Measurements from ENCODE around the gene DPEP2NB. TPM values are rescaled to one million over a fixed set of nuclear protein-coding genes. Genes with fewer than 3 reads are reported as not detected.

Gene DPEP2NB
- total and polyA plus RNA-seq, 4 donors, result not detected

DNA sequence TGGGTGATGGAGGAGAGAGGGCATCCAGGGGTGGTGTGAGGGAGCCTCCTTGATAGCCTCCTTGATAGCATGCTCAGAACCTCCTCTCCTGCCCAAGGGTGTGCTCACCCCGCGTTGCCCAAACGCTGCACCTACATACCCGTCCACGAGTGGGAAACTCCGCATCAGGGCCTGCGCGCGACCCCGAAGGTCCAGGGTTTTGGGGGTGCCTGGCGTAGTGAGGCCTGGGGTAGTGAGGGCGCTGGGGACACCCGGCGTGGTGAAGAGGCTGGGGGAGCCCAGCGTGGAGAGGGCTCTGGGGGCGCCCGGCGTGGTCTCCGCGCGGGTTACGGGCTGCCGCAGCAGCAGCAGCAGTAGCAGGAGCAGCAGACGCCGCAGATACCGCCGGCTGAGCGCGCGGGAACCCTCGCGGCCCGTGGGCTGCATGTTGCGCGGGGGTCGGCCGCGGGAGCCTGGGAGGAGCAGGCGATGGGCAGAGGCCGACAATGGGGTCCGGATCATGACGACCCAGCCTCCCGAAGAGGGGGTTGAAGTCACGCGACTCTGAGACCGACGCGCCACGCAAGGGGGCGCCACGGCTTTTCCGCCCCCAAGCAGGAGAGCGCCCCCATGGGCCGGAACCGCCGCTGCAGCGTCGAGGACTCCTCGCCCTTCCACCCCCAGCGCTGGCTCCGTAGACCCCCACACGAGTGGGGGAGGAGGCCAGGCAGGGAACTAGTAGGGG, 35.6 kb downstream of the DPEP2NB start, which contains the start of gene DPEP3:
TSS of gene DPEP3 (minus strand) at position 545 of the 724 bp plus-strand sequence. CDS start at position 426, 119 bp downstream.
- H3K4me3 ChIP-seq (ENCODE audit: low read depth in 1 of 3, low read length in 3 of 3), result no peak within 1 kb of the TSS
- no peak for DNase-seq (ENCODE audit: low spot score)

DNA sequence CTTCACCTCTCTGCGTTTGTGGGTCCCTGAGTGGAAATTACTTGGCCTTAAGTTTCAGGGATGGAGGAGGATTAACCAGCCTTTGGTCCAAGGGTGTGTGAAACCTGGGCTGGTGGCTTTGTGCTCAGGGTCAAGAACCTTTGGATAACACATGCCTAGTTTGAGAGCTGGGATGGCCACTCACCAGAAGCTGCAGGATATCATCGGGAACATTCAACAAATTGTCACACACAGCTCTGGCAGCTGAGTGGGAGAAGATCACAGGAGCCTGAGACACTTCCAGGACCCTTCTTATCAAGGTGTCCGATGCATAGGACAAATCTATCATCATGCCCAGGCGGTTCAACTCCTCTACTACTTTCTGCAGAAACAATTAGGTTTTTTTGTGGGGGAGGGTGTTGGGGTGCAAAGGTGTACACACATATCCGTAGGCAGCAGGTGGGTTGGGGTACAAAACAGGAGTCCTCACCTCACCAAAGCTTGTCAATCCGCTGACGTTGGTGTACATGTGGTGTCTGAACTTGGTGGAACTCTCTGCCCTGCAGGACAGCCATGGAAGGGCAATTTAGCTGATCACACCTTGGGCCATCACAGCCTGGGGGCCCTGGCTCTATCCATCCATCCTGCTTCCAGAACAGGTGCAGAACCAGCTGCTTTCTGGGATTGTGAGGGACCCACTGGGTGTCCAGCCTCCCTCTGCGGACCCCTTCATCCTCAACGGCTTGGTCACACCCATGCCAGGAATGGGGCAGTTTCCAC, 38.1 kb downstream of the DPEP2NB start:
- H3K4me3 ChIP-seq (ENCODE audit: low read depth in 1 of 3, low read length in 3 of 3), result no peak overlapping the region
- 84% methylated on average over 9 of the region's 9 CpGs for WGBS
- H3K27ac ChIP-seq (ENCODE audit: low read depth in 1 of 2, low read length in 2 of 2), result no peak overlapping the region
- H3K36me3 ChIP-seq (ENCODE audit: control insufficient read depth in 4 of 4, insufficient read depth in 3 of 4, low read depth in 1 of 4, low read length in 3 of 4), result no peaks in the 10 kb centered on the region
- H3K9ac ChIP-seq (ENCODE audit: low read depth in 1 of 2, low read length in 2 of 2), result no peak overlapping the region
- no peaks in the 10 kb centered on the region for H3K4me1 ChIP-seq (ENCODE audit: control insufficient read depth in 4 of 4, insufficient read depth in 4 of 4, low read length in 3 of 4)
- DNase-seq (ENCODE audit: low spot score), result no peak
- no peaks in the 10 kb centered on the region for H3K9me3 ChIP-seq (ENCODE audit: control insufficient read depth in 4 of 4, low read length in 3 of 4)
- TF ChIP-seq FOXA1 (IDR thresholded peaks at IDR 0.05), result no peak
- TF ChIP-seq, protein P1, sequence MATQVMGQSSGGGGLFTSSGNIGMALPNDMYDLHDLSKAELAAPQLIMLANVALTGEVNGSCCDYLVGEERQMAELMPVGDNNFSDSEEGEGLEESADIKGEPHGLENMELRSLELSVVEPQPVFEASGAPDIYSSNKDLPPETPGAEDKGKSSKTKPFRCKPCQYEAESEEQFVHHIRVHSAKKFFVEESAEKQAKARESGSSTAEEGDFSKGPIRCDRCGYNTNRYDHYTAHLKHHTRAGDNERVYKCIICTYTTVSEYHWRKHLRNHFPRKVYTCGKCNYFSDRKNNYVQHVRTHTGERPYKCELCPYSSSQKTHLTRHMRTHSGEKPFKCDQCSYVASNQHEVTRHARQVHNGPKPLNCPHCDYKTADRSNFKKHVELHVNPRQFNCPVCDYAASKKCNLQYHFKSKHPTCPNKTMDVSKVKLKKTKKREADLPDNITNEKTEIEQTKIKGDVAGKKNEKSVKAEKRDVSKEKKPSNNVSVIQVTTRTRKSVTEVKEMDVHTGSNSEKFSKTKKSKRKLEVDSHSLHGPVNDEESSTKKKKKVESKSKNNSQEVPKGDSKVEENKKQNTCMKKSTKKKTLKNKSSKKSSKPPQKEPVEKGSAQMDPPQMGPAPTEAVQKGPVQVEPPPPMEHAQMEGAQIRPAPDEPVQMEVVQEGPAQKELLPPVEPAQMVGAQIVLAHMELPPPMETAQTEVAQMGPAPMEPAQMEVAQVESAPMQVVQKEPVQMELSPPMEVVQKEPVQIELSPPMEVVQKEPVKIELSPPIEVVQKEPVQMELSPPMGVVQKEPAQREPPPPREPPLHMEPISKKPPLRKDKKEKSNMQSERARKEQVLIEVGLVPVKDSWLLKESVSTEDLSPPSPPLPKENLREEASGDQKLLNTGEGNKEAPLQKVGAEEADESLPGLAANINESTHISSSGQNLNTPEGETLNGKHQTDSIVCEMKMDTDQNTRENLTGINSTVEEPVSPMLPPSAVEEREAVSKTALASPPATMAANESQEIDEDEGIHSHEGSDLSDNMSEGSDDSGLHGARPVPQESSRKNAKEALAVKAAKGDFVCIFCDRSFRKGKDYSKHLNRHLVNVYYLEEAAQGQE (IDR thresholded peaks at IDR 0.05), result no peak
- TF ChIP-seq FOXA2 (IDR thresholded peaks at IDR 0.05), result no peak
- no peak for TF ChIP-seq GABPA (IDR thresholded peaks at IDR 0.05 in 1 of 2, conservative IDR thresholded peaks at IDR 0.05 in 1 of 2)
- no peak for TF ChIP-seq HNF4G (IDR thresholded peaks at IDR 0.05)
- no peak for TF ChIP-seq SP1 (IDR thresholded peaks at IDR 0.05)
- TF ChIP-seq, protein P2, sequence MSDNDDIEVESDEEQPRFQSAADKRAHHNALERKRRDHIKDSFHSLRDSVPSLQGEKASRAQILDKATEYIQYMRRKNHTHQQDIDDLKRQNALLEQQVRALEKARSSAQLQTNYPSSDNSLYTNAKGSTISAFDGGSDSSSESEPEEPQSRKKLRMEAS (IDR thresholded peaks at IDR 0.05), result no peak
- TF ChIP-seq, protein P3, sequence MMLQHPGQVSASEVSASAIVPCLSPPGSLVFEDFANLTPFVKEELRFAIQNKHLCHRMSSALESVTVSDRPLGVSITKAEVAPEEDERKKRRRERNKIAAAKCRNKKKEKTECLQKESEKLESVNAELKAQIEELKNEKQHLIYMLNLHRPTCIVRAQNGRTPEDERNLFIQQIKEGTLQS (IDR thresholded peaks at IDR 0.05), result no peak
- TF ChIP-seq, protein P4, sequence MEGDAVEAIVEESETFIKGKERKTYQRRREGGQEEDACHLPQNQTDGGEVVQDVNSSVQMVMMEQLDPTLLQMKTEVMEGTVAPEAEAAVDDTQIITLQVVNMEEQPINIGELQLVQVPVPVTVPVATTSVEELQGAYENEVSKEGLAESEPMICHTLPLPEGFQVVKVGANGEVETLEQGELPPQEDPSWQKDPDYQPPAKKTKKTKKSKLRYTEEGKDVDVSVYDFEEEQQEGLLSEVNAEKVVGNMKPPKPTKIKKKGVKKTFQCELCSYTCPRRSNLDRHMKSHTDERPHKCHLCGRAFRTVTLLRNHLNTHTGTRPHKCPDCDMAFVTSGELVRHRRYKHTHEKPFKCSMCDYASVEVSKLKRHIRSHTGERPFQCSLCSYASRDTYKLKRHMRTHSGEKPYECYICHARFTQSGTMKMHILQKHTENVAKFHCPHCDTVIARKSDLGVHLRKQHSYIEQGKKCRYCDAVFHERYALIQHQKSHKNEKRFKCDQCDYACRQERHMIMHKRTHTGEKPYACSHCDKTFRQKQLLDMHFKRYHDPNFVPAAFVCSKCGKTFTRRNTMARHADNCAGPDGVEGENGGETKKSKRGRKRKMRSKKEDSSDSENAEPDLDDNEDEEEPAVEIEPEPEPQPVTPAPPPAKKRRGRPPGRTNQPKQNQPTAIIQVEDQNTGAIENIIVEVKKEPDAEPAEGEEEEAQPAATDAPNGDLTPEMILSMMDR (IDR thresholded peaks at IDR 0.05; ENCODE audit: low read depth, low read length, missing input control), result no peak
- H3K27me3 ChIP-seq (ENCODE audit: control insufficient read depth in 4 of 4, insufficient read depth in 4 of 4, low read length in 3 of 4), result no peaks in the 10 kb centered on the region

More for the DNA sequence above, 35.6 kb downstream of the DPEP2NB start, which contains the start of gene DPEP3:
- Histone ChIP-seq H3K9ac (ENCODE audit: low read depth in 1 of 2, low read length in 2 of 2) (no peak within 1 kb of the TSS), H3K36me3 (ENCODE audit: control insufficient read depth in 4 of 4, insufficient read depth in 3 of 4, low read depth in 1 of 4, low read length in 3 of 4) (no peaks in the 10 kb centered on the region), H3K4me1 (ENCODE audit: control insufficient read depth in 4 of 4, insufficient read depth in 4 of 4, low read length in 3 of 4) (no peaks in the 10 kb centered on the region), H3K9me3 (ENCODE audit: control insufficient read depth in 4 of 4, low read length in 3 of 4) (no peaks in the 10 kb centered on the region), H3K27ac (ENCODE audit: low read depth in 1 of 2, low read length in 2 of 2) (no peak within 1 kb of the TSS), H3K27me3 (ENCODE audit: control insufficient read depth in 4 of 4, insufficient read depth in 4 of 4, low read length in 3 of 4) (no peaks in the 10 kb centered on the region)
- no peak for TF ChIP-seq SP1 (IDR thresholded peaks at IDR 0.05)
- TF ChIP-seq, protein P4 (IDR thresholded peaks at IDR 0.05; ENCODE audit: low read depth, low read length, missing input control), result no peak
- no peak for TF ChIP-seq YY1 (IDR thresholded peaks at IDR 0.05)
- TF ChIP-seq EGR1 (IDR thresholded peaks at IDR 0.05; ENCODE audit: low read depth in 2 of 2), result no peak
- TF ChIP-seq, protein P3 (IDR thresholded peaks at IDR 0.05), result no peak
- WGBS, result 63% methylated on average over 62 of the region's 62 CpGs

Measured in liver (tissue), 9 donors.